SW 1271 (cell line): Measurements from ENCODE around the gene DNAJB13.
A peak's percentile ranks its signal among the peaks of the same experiment; 100 is the strongest.
"Not testable (repeated sequence)": the region's sequence is repeated elsewhere in the genome, so short reads cannot be mapped to it uniquely, and the experiment has no call there.

Experiments
- DNase-seq, 2 experiments: peaks; one replicate each; lab custom pipeline; 2025; lab: John Stamatoyannopoulos, UW

DNAJB13 gene, protein sequence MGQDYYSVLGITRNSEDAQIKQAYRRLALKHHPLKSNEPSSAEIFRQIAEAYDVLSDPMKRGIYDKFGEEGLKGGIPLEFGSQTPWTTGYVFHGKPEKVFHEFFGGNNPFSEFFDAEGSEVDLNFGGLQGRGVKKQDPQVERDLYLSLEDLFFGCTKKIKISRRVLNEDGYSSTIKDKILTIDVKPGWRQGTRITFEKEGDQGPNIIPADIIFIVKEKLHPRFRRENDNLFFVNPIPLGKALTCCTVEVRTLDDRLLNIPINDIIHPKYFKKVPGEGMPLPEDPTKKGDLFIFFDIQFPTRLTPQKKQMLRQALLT

DNA sequence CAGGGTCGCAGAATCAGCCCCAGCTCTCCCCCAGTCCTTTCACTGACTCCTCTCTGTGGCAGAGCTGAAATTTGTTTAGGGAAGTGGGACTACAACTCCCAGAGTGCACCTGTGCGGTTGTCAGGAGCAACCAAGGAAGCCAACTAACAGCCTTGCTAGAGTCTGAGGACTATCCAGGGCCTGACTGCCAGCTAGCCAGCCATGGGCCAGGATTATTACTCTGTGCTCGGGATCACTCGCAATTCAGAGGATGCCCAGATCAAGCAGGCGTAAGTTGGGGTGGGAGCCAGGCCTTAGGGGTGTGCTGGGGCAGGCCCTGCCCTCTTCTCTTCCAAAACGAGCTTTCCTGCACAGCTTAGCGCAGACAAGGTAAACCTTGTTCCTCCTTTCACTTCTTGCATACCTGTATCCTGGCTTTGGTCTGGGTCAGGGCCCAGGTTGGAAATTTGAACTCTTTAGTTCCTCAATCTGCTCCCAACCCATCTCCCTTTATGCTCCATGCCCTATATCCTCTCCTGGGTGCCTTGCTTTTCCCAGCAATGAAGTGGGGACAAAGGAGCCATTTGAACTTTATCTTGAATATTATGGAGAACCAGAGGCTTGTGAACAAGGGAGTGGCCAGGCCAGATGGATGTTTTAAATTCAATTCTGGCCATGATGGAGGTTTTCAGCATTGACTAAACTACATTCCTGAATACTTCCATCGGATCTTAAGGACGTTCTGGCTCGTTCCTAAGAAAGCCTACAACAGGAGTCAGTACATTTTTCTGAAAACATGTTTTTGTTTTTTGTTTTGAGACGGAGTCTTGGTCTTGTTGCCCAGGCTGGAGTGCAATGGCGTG lies at the start of gene DNAJB13:
TSS of gene DNAJB13 (plus strand) at position 158 of the 842 bp plus-strand sequence. CDS start at position 202, 44 bp downstream.
- DNase-seq = peak in 1 of 2 experiments; percentile 44

DNA sequence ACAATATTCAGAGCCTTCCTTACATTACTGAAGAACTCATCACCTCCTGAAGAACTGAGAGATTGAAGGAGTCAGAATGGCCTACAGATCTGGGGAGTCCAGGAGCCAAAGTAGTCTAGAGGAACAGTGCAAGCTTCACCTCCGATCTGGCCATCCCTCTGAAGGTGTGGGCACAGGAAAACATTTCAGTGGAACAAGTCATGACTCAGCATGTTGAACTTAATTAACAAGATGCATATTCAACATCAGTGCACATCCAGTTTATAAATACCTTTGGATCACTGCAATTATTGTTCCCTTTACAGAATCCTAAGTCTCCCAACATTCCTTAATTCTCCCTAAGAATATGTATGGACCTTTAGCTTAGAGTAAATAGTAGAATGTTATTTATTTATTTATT lies 48.5 kb upstream of the DNAJB13 start:
- no peak for DNase-seq

DNA sequence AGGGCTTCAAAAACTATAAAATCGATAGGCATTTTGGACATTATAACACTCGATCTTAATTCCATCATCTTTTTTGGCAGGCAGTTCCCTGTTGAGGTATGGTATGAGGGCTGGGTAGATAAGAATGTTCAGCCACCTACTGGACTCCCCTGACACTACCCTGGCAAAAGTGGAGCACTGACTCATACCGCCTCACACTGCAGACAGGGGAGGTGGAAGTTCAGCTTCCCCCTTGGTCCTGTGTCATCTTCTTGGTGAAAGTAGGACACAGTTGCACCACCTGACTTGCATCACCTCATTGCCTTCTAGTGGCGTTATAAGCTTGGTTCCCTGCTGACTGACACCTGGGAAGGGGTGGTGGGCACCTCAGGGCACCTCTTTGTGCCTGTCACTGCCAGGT lies 43.6 kb upstream of the DNAJB13 start:
- peak in 1 of 2 experiments; percentile 39 for DNase-seq

DNA sequence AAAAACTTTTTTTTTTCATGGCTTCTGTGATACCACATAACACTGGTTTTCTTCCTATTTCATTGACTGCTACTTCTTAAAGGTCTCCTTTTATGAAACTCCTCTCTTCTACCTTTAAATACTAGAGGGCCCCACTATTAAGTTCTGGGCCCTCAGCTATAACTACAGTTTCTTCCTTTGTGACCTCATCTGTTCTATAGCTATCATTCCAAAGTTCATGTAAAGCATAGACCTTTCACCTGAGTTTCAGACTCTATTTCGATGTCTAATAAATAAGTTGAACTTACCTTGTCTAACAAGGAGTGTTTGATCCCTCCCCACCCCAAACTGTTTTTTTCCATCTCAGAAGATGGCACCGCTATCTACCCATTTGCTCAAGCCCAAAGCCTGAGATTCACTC lies 38.8 kb upstream of the DNAJB13 start:
- DNase-seq = no peak

DNA sequence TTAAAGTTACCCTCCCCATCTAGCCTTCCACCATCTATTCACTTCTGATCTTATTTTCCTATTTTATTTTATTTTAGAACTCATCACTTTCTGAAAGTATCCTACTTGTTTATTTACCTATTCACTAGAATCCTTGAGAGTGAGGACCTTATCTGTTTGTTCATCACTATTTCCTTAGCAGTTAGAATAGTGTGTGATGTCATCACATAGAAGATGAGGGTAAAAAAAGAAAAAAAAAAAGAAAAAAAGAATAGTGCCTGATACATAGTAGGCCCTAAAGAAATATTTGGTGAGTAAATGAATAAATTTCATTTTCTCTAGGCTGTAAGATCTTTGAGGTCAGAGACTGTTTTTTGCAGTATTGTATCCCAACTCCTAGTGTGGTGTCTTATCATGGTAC lies 37.4 kb upstream of the DNAJB13 start:
- DNase-seq = no peak

DNA sequence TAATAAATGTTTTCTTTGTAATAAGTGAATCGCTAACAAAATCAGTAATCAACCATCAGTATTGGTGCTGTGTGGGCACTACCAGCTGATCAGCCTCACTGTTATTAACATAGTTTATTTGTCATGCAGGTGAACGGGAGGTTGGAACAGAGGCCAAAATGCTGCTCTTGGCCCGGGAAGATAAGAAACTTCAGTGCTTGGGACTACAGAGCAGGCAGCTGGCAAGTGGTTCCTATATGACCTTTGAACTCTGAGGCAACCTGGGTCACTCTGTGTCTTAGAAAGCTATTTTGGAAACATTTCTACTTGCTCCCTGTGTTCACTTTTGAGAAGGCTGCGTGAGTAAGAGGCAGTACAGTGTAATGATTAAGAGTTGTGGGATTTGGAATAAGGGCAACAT lies 36.5 kb upstream of the DNAJB13 start:
- DNase-seq = no peak

DNA sequence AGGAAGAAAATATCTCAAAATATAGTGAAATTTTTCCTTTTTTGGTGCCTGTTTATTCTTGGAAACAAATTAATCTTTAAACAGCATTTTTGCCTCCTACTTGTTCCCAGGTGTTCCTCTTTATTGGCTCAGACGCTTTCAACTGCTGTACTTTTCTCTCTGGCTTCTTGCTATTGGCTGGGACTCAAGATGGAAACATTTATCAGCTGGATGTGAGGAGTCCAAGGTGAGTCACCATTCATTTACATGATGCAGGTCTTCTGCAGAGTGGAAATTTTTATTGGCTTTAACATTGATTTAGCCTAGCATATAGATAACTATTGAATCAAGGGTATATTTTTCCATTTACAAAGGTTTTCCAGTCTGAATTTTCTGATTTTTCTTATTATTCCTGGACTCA lies 34.4 kb upstream of the DNAJB13 start:
- DNase-seq = no peak

DNA sequence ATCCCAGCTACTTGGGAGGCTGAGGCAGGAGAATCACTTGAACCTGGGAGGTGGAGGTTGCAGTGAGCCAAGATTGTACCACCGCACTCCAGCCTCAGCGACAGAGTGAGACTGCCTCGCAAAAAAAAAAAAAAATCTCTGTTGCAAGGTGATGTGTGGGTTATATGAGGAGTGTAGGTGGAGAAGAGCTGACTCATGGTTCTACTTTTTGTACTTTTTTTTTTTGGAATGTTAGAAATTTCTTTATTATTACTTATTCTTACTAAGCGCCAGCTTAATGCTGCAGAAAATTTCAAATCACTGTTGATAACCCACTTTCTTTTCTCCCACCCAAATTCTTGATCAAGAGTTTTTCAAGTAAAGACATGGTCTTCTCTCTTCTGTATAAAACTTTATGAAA lies 29.6 kb upstream of the DNAJB13 start:
- DNase-seq = no peak

DNA sequence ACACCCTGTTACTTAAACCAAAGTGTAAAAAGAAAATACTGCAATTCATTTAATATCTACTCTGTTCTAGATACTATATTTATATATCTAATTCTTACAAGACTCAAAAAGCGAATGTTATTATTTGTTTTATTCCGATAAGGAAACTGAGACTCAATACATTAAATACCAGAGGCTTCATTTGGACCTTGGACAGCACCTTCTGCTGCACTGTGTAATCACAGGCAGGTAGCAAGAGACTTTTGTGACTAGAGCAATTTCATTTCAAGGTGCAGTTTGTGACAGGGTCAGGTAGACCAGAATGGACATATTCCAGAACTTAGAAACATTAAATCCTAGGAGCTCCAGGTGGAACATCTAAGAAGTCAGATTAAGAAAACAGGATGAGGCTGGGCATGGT lies 21.4 kb upstream of the DNAJB13 start:
- no peak for DNase-seq

DNA sequence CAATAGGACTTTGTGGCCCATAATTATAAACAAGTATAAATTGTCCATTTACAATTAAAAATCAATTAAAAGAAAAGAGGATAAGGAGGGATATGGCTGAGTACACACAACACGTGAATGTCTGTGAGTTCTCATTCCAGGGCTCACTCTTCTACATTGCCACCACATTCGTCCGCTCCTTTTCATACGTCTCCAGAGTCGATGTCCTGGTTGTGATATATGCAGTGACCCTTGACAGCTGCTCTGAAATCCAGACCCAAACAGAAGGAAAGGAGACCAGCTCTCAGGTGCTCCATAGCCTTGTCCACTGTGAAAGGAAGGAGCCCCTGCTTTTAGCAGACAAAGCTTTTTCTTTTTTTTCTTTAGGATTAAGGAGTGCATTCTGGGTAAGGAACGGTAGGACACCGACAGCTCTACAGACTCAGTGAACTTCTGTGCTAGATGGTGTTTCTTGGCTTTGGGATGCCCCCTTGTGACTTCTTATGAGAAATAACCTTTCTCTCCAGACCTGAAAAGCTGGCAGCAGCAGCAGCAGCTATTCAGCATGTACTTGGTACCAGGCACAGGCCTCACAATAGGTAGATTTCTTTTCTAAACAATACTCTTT lies 19.7 kb upstream of the DNAJB13 start:
- peak; percentile 62 to 87 for DNase-seq

DNA sequence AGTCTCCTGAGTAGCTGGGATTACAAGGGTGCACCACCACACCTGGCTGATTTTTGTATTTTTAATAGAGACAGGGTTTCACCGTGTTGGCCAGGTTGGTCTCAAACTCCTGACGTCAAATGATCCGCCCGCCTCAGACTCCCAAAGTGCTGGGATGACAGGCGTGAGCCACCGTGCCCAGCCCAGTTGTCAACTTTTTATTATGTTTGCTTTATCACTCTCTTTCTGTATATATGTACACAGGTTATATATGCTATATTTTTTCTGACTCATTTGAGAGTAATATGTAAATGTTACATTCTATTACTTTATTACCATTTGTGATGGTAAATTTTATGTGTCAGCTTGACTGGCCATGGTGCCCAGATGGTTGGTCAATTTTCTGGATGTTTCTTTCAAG lies 18.9 kb upstream of the DNAJB13 start:
- DNase-seq = no peak

DNA sequence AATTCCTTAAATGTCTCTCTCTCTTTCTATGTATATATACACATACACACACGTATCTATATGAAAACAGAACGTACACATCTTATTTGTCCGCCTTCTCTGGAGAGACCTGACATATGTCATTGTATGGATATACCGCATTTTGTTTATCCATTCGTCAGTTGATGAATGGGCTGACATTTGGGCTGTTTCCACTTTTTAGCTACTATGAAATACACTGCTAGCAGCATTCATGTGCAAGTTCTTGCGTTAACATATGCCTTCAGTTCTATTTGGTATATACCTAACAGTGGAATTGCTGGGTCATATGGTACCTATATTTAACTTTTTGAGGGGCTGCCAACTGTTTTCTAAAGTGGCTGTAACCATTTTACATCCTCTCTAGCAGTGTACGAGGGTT lies 18.0 kb upstream of the DNAJB13 start:
- no peak for DNase-seq

DNA sequence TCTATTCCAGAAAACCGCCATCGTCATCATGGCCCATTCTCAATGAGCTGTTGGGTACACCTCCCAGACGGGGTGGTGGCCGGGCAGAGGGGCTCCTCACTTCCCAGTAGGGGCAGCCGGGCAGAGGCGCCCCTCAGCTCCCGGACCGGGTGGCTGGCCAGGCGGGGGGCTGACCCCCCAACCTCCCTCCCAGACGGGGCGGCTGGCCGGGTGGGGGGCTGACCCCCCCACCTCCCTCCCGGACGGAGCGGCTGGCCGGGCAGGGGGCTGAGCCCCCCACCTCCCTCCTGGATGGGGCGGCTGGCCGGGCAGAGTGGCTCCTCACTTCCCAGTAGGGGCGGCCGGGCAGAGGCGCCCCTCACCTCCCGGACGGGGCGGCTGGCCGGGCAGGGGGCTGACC lies 14.8 kb upstream of the DNAJB13 start:
- not testable (repeated sequence) for DNase-seq

DNA sequence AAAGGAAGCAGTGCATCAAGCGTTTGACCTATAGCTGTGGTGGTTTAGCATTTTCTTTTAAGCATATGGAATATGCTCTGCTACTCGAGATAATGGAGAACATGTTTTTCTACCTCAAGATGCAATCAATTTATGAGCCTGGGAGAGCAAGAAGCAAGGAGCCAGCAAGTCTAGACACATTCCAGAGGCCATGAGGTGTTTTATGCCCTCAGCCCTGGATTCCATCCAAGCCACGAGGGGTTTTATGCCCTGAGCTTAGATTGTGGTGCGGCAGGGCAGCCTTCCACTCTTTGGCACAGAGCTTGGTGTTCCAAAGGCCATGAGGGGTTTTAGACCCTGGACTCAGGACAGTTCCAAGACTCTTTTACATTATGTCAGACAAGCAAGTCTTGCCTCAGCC lies 11.7 kb upstream of the DNAJB13 start:
- DNase-seq = no peak

DNA sequence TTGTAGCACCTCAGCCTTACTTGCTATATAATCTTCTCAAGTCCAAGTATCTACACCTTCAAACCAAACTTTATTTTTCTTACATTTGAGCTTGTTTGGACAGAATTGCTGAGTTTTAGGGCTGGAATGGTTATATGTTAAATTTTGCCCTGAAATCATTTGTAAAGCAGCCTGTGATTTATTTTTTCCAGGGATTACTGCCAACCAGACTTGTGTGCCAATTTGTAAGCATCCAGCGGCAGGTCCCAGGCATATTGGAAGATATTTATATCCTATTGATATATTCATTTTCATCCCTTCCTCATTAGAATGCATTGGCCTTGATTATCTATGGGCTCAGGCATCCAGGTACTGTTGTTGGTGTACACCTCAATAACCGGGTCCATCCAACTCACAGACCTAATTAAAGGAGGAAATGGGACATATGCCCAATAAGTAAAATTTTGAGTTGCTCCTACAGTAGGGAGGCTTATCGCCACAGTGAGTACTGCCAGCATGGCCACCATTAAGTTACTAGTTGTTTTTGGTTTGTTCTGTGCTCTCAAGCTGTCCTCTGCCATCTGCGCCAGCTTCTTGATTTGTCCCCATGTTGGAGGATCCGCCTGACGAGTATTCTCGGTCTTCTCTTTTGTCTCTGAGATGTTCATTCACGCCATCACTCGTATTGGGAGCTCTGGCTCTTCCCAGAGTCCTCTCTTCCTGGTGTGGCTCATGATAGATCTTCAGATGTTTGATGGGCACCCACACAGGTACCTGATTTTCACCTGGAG lies 9.8 kb upstream of the DNAJB13 start:
- DNase-seq = no peak

DNA sequence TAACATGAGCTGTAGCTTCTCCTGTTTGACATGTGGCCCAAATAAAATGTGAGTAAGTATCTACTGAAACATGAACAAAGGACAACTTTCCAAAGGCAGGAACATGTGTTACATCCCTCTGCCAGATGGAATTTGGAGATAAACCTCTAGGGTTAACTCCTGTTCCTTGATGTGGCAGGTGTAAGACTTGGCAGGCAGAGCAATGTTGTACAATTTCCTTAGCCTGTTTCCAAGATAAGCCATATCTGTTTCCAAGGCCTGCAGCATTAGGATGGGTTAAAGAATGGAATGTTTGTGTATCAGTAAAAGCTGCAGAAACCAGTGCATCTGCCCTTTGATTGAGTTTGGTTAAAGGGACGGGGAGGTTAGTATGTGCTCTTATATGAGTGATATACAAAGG lies 8.8 kb upstream of the DNAJB13 start:
- no peak for DNase-seq

DNA sequence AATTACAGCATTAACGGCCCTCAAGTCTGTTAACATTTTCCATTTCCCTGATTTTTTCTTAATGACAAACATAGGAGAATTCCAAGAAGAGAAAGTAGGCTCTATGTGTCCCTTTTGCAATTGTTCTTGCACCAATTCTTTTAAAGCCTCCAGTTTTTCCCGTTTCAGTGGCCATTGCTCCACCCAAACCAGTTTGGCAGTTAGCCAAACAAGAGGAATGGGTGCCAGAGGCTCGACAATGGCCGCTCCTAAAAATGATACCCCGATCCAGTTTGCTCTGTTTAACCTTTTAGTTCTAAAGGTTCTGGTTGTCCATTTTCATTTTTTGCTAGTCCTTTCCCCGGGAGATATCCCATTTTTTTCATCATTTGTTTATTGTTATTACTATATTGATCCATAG lies 6.7 kb upstream of the DNAJB13 start:
- no peak for DNase-seq

DNA sequence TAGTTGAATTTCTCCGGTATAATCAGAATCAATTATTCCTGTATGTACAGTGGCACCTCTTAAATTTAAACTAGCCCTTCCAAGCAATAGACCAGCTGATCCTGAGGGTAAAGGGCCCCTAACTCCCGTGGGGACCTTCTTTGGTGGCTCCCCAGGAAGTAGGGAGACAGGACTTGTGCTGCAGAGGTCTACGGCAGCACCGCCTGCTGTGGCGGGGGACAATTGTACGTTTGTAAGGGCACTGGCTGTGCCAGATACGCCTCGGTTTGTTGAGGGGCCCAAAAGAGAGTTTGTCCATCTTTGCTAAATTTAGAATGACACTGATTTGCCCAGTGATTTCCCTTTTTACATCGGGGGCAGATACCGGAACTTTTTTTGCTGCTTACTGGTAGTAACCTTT lies 5.9 kb upstream of the DNAJB13 start:
- no peak for DNase-seq

DNA sequence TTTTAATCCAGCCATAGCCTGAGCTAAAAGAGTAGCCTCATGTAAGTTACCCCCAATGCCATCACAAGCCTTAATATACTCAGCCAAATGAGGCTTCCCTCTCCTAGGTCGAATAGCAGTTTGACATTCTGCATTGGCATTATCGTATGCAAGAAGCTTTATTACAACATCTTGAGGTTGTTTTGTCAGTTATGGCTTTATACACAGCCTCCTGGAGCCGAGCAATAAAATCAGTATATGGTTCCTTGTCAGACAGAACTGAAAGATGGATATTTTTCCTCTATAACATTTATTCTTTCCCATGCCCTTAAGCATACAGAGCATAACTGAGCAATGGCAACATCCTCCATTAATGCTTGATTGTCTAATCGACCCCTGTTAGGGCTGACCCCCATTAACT lies 5.4 kb upstream of the DNAJB13 start:
- no peak for DNase-seq

DNA sequence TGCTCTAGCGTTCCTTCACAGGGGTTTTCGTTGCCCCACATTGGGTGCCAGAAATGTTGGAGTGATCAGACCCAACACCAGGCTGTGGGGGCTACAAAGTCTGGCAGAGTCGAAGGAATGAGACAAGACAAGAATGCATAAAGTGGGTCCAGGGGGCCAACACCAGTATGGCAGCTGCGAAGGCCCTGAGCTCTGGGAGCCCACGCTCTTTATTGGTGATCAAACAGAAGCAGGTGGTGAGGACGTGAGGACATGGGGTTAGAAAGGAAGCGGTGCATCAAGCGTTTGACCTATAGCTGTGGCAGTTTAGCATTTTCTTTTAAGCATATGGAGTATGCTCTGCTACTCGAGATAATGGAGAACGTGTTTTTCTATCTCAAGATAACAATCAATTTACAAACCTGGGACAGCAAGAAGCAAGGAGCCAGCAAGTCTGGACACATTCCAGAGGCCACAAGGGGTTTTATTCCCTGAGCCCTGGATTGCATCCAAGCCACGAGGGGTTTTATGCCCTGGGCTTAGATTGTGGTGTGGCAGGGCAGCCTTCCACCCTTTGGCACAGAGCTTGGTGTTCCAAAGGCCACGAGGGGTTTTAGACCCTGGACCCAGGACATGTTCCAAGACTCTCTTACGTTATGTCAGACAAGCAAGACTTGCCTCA lies 3.9 kb upstream of the DNAJB13 start:
- no peak for DNase-seq

DNA sequence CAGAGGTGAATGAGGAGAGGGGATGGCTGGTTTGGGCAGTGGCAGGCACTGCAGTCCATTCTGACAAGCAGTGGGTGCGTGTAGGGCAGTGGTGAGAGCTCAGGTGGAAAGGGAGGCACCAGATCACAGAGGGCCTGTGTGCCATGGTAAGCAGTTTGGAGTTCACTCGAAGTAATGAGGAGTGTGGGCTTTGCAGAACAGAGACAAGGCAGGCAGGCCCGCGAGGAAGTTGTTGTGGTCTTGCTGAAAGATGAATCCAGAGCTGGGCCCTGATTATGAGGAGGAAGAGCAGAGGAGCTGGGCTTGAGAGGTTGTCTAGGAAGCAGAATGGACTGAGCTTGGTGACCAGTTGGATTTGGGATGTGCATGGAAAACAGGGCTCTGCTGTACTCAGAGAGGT lies 1.6 kb upstream of the DNAJB13 start:
- no peak for DNase-seq

DNA sequence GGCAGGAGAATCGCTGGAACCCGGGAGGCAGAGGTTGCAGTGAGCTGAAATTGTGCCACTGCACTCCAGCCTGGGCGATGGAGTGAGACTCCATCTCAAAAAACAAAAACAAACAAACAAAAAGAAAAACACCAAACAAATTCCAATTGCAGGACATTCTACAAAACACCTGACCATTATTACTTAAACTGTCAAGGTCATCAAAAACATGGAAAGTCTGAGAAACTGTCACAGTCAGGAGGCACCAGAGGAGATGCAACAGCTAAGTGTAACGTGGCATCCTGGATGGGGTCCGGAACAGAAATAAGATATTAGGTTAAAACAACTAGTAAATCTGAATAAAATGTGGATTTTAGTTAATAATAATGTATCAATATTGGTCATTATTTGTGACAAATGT lies 914 bp upstream of the DNAJB13 start:
- no peak for DNase-seq
